KMS-11 (cell line): Measurements from ENCODE around the gene VCL.

Experiments used
- H2AFZ ChIP-seq: fragments of 200-600 bp; sonication (generic); 2 replicates; pipeline ENCODE4 v1.6.1; 2016; ENCODE audit warnings: antibody characterized with exemption, mixed run types, low read depth
- H3K27ac ChIP-seq: fragments of 200-600 bp; sonication (generic); 2 replicates; pipeline ENCODE4 v1.6.1; 2016; ENCODE audit warnings: mild to moderate bottlenecking, mixed run types
- H3K27me3 ChIP-seq: fragments of 200-600 bp; sonication (generic); 2 replicates; pipeline ENCODE4 v1.6.1; 2017; ENCODE audit warnings: mild to moderate bottlenecking, low read depth, mixed run types, moderate library complexity; ENCODE audit not compliant: insufficient read depth
- H3K36me3 ChIP-seq: fragments of 200-600 bp; sonication (generic); 2 replicates; pipeline ENCODE4 v1.6.1; 2017; ENCODE audit warnings: mild to moderate bottlenecking, mixed run types; ENCODE audit not compliant: insufficient read depth
- H3K4me1 ChIP-seq: fragments of 200-600 bp; sonication (generic); 2 replicates; pipeline ENCODE4 v1.6.1; 2016; ENCODE audit warnings: mild to moderate bottlenecking, low read depth, mixed run types; ENCODE audit not compliant: poor library complexity, severe bottlenecking
- H3K4me2 ChIP-seq: fragments of 200-600 bp; sonication (generic); 2 replicates; pipeline ENCODE4 v1.7.0; 2016; ENCODE audit warnings: mild to moderate bottlenecking, mixed run types
- H3K4me3 ChIP-seq: fragments of 200-600 bp; sonication (generic); IDR thresholded peaks from 2 replicates; pipeline ENCODE4 v1.6.1; 2017; ENCODE audit warnings: low read depth, low read length, mixed read lengths; ENCODE audit not compliant: insufficient read depth
- H3K79me2 ChIP-seq: fragments of 200-600 bp; sonication (generic); 2 replicates; pipeline ENCODE4 v1.6.1; 2016; ENCODE audit warnings: low read depth, mixed run types; ENCODE audit not compliant: insufficient read depth
- H3K9ac ChIP-seq: fragments of 200-600 bp; sonication (generic); 2 replicates; pipeline ENCODE4 v1.6.1; 2016; ENCODE audit warnings: mild to moderate bottlenecking, mixed run types
- H4K20me1 ChIP-seq: fragments of 200-600 bp; sonication (generic); 2 replicates; pipeline ENCODE4 v1.6.1; 2016; ENCODE audit warnings: mild to moderate bottlenecking, mixed run types; ENCODE audit not compliant: insufficient read depth
- TF ChIP-seq, protein P1 (sequence below): fragments of 200-600 bp; sonication (generic); conservative IDR thresholded peaks from 2 replicates; pipeline ENCODE4 v1.6.1; 2017; ENCODE audit warnings: low read depth, mild to moderate bottlenecking, antibody characterized with exemption, low read length, moderate library complexity, mixed read lengths

VCL gene

GRCh38 chr10:74075906-74076305, 78.0 kb downstream of the VCL start:
- Histone ChIP-seq H3K79me2 (no peaks in the 10 kb centered on the region), H3K4me2 (no peak overlapping the region), H3K9ac (no peak overlapping the region), H3K4me1 (peaks cover 33% of the 10 kb centered on the region), H3K36me3 (no peaks in the 10 kb centered on the region), H3K27ac (no peak overlapping the region), H2AFZ (no peak overlapping the region), H3K4me3 (no peak overlapping the region), H3K27me3 (no peaks in the 10 kb centered on the region), H4K20me1 (no peaks in the 10 kb centered on the region)
- TF ChIP-seq, protein P1, sequence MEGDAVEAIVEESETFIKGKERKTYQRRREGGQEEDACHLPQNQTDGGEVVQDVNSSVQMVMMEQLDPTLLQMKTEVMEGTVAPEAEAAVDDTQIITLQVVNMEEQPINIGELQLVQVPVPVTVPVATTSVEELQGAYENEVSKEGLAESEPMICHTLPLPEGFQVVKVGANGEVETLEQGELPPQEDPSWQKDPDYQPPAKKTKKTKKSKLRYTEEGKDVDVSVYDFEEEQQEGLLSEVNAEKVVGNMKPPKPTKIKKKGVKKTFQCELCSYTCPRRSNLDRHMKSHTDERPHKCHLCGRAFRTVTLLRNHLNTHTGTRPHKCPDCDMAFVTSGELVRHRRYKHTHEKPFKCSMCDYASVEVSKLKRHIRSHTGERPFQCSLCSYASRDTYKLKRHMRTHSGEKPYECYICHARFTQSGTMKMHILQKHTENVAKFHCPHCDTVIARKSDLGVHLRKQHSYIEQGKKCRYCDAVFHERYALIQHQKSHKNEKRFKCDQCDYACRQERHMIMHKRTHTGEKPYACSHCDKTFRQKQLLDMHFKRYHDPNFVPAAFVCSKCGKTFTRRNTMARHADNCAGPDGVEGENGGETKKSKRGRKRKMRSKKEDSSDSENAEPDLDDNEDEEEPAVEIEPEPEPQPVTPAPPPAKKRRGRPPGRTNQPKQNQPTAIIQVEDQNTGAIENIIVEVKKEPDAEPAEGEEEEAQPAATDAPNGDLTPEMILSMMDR: no peak

- no peak overlapping the region for H3K27ac ChIP-seq
- no peak overlapping the region for H3K4me2 ChIP-seq
- H3K27me3 ChIP-seq: no peaks in the 10 kb centered on the region
- TF ChIP-seq, protein P1: no peak
- no peak overlapping the region for H2AFZ ChIP-seq
- no peak overlapping the region for H3K4me3 ChIP-seq
- no peaks in the 10 kb centered on the region for H3K79me2 ChIP-seq
- H4K20me1 ChIP-seq: no peaks in the 10 kb centered on the region
- H3K4me1 ChIP-seq: peaks cover 36% of the 10 kb centered on the region
- H3K9ac ChIP-seq: no peak overlapping the region
- H3K36me3 ChIP-seq: no peaks in the 10 kb centered on the region
Measured at GRCh38 chr10:74076961-74077360, 79.0 kb downstream of the VCL start.

- Histone ChIP-seq H3K9ac (no peak overlapping the region), H3K4me2 (no peak overlapping the region), H4K20me1 (no peaks in the 10 kb centered on the region), H3K4me3 (no peak overlapping the region), H3K4me1 (peaks cover 36% of the 10 kb centered on the region), H3K27ac (no peak overlapping the region), H2AFZ (no peak overlapping the region), H3K36me3 (no peaks in the 10 kb centered on the region), H3K27me3 (no peaks in the 10 kb centered on the region), H3K79me2 (no peaks in the 10 kb centered on the region)
- TF ChIP-seq, protein P1: no peak
Measured at GRCh38 chr10:74077416-74077815, 79.5 kb downstream of the VCL start.

GRCh38 chr10:74078037-74078436, 80.1 kb downstream of the VCL start:
- TF ChIP-seq, protein P1: no peak
- H3K4me3 ChIP-seq: no peak overlapping the region
- peaks cover 36% of the 10 kb centered on the region for H3K4me1 ChIP-seq
- H3K79me2 ChIP-seq: no peaks in the 10 kb centered on the region
- H3K9ac ChIP-seq: no peak overlapping the region
- H3K27me3 ChIP-seq: no peaks in the 10 kb centered on the region
- no peak overlapping the region for H2AFZ ChIP-seq
- no peak overlapping the region for H3K27ac ChIP-seq
- H3K4me2 ChIP-seq: no peak overlapping the region
- H4K20me1 ChIP-seq: no peaks in the 10 kb centered on the region
- no peaks in the 10 kb centered on the region for H3K36me3 ChIP-seq
